ENCODE data around the gene EPHA2.

Gene EPHA2

GRCh38 chr1:16183765-16184556 lies 28.1 kb upstream of the EPHA2 start:
- DNase-seq = no peak

DNA sequence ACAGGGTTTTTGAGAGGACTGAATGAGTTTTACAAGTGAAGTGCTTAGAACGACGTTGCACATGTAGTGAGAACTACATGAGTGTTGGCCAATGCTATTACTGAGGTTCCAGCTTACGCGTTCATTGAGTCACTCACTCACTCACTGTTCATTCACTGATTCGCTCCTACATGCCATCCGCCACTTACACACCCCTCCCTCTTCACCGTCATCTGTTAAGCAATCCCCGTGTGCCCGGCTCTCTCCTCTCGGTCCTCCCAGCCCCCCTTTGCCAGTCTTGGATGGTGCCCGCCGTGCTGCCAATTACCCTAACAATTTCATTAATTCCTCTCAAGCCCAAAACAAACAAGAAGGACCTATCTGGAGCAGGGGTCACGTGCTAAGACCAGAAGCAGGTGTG lies 27.3 kb upstream of the EPHA2 start:
- DNase-seq = no peak

DNA sequence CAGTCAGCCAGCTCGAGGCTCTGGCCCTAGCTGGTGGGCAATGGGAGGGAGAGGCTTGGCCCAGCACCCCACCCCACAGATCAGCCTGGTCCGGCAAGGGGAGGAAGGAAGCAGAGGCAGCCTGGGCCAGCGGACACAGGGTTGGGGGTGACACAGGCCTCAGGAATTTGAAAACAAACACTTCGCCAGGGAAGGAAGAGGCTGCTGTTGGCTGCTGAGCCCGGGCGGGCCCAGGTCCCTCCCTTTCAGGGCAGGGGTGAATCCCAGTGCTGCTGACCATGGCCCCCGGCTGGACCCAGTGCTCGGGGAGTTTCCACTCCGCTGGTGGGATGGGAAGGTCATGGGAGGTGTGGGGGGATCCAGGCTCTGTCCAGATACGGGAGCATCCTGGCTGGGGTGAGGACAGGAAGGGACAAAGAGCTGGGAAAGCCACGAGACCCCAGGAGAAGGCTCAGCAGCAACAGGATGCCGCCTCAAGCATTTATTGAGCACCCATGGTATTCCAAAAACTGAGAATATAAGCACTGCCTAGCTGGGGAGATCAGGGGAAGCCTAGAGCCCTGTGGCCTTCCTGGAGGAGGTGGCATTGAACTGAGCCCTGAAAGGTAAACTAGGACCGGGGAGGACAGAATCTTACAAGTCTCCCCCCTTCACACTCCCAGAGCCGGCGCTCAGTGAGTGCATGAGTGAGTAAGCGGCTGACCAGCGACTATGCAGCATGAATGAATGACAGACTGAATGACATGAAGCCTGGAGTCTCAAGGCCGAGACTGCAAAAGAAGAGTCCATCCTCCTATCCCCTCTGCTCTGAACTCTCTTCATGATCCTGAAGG lies 26.2 kb upstream of the EPHA2 start:
- DNase-seq = no peak

DNA sequence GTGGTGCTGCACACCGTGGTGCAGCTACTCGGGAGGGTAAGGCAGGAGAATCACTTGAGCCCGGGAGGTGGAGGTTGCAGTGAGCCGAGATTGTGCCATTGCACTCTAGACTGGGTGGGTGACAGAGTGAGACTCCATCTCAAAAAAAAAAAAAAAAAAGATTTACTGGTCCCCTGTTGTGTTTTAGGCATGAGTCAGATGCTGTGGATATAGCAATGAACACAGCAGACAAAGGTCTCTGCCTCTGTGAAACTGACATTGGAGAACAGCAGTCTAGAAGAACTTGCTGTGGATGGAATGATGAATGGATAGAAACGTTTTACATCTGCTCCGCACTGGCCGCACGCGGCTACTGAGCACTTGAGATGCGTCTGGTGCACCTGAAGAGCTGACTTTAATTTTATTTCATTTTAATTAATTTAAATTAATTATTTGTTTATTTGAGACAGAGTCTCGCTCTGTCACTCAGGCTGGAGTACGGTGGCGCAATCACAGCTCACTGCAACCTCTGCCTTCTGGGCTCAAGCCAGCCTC lies 24.5 kb upstream of the EPHA2 start:
- no peak for DNase-seq

DNA sequence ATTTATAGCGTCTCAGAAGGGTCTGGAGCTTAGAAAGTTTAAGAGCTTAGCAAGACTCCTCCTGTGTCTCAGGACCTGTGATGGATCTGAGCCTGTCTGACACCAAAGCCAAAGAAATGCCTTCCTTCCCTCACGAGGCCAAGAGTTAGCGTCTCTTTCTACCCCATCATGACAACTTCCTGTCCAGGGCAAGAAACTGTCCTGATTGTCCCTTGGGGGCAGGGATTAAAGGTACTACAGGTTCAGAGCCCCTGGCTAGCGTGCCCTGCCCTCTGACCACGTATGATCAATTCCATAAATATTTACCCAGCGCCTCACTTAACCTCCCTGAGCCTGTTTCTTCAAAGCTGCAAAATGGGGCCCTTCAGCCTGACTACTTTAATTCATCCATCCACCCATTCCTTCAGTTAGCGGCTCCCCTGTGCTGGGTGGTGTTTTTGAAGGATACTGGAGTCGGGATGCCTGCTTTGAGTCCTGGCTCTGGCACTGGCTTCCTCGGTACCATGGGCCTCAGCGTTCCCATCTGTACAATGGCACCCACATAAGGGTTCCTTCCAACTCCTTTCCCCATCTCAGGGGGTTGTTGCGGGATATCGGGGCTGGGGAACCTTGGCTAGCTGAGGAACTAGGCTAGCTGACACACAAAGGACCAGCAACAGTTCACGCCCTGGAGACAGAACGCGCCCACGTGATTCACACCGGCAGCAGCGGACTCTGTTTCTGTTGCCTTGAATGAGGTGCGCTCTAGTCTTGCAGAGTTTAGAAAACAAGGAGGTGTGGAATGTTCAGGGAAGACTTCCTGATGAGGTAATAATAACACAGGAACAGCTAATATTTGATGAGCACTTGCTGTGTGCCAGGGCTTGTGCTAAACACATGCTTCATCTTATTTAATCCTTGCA lies 23.0 kb upstream of the EPHA2 start:
- no peak for DNase-seq

DNA sequence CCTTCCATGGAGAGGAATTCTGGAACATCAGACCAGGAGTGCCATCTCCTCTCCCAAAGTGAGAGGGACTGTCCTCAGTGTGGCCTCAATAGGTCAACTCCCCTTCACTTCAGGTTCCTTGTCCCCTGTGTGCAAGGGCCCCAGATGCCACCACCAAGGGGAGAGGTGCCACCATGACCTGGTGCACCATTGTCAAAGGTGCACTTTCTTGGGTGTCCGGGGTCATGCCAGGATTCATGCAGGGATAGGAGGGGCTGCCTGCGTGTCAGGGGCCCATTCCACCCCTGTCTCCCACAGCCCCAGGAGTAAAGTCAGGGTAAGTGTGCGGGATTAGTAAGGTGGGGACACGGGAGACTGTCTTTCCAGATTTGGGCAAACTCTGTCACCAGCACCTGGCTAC lies 21.4 kb upstream of the EPHA2 start:
- no peak for DNase-seq

GRCh38 chr1:16176653-16177052 lies 20.8 kb upstream of the EPHA2 start:
- no peak for DNase-seq

GRCh38 chr1:16175610-16176553 lies 20.0 kb upstream of the EPHA2 start:
- DNase-seq = no peak

DNA sequence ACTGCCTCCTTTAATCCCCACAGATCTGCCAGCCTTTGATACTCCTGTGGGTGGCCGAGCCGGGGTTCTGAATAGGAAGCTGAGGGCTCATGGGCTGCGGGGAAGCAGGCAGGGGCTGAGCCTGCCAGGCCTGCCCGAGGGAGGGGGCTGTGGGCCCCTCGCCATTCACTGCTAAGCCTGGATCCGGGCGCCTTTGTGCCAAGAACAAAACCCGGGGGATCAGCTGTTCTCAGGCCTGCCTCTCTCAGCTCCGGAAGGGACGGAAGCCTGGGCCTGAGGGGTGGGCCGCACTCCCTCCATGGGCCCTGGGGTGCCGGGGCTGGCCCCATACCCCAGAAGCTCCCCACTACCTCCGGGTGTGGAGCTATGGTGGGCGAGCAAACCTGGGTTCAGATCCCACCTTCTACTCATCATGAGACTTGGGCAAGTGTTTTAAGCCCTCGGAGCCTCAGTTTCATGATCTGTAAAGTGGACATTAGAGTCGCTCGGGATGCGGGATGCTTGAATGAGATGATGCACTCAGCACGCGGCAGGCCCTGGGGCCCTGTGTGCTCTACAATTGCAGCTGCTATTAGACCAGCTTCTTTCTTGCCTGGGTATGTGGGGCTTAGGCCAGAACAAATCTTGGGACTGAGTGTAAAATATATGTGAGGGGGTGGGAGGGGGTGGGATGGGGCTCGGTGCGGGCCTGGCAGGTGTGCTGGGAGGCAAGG lies 19.2 kb upstream of the EPHA2 start:
- no peak for DNase-seq

- DNase-seq = no peak
These were observed 18.5 kb upstream of the EPHA2 start for GRCh38 chr1:16174261-16174868.

DNA sequence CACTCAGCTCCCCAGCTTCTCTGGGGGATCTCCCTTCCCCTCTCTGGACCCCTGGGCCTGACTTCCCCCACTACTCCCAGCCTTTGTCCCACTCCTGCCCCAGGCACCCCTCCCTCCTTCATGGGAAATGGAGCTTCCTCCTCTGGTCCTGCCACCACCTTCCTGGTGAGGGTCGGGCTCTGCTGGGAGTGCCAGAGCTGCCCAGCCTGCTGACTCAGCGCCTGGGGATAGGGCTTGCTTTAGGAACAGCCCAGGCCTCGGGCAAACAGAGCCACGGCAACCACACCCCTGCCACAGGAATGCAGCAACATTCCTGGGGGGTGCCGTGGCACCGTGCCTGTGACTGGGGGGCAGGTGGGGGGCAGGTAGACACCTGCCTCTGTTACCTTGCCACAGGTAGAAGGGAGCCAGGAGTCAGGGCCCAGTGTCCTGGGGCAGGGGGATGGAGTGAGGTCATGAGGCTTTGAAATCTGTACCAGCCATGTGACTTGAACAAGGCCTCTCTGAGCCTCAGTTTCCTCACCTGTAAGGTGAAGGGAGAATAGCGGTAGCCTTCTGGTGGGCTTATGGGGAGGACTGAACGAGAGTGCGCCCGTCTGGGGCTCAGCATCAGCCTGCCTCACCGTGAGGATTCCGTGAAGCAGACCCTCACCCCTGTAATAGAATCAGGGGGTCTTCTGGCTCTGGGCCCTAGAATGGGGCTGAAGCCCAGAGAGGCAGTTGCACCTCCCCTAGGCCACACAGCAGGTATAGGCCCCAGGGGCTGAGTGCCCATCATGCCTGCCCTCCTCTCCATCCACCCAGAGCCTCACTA lies 17.8 kb upstream of the EPHA2 start:
- DNase-seq = no peak

- no peak for DNase-seq
These were observed 17.1 kb upstream of the EPHA2 start for GRCh38 chr1:16172964-16173446.

DNA sequence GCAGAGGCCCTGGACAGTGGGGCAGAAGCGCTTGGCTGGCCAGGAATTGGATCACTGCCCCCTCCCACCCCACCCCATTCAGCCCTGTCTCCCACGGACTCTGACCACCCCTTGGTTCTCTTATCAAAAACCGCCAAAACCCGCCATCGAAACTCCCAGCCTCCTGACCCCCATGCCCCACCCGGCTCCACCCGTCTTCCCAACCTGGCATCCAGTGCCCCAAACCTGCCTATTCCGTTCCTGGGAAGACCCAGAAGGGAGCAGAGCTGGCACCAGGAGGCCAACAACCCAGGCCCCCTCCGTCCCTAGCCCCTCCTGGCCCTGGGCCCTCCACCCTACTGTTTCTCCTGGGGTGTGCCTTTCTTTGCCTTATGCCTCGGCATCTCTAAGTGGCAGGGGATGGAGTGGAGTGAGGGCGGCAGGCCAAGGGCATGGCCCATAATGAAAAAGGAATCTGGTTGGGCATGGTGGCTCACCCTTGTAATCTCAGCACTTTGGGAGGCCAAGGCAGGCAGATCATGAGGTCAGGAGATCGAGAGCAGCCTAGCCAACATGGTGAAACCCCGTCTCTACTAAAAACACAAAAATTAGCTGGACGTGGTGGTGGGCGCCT lies 16.5 kb upstream of the EPHA2 start:
- DNase-seq = no peak

DNA sequence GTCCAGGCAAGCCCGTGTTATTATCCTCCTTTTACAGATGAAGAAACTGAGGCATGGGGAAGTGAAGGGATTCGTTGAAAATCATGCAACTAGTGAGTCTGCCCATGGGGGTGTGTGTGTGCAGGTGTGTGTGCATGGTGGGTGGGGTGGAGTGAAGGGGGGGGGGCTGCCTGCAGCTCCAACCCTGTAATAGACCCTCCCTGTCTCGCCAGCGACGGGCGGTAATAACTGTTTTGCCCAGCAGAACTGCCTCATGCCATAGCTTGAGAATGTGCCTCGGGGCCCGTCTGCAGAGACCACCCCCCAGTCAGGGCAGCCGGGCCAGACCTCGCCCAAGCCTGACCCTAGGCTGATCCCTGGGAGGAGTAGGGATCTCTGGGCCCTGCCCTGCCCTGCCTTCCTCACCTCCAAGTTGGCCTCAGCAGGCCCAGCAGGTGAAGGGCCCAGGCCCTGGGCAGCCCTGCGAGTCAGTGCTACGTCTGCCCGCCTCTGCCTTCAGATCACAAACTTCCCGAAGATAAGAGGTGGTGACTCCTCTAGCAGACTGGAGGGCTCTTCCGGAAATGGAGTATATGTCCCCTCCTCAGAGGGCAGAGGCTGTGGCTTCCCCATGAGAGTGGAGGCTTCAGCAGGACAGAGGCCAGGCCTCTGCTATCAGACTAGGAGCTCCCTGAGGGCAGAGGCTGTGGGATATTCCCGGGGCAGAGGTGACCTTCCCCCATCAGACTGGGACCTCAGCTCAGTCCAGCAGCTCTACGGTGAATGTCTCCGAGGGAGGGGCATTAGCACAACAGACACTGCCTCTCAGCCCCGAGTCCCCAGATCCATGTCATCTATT lies 15.7 kb upstream of the EPHA2 start:
- DNase-seq = no peak

GRCh38 chr1:16170283-16170673 lies 14.4 kb upstream of the EPHA2 start:
- no peak for DNase-seq

DNA sequence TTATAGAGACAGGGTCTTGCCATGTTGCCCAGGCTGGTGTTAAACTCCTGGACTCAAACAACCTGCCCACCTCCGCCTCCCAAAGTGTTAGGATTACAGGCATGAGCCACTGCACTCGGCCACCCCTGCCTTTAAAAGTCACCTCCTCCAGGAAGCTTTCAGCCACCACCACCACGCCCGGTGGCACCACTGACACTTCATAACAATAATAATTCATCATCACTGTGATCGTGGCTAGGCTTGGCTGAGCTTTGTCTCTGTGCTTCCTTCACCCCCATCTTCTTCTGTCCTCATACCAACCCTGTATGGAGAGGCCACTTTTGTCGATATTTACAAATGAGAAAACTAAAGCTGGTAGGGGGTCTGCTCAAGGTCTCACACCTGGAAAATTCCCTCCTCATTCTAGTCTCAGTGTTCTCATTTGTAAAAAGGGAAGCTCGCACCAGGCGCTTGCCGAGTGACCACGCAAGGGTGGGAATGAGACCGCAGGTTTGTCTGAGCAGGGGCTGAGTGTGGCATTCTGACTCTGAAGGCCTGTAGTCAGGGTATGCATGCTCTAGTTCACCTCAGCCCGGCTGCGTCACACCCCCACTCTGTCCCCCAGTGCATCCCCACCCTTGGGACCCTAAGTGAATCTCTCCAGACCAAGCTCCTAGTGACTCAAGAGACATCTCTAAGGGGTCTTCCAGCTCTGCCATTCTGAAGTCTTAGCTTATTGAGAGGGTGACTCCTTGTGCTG lies 12.9 kb upstream of the EPHA2 start:
- no peak for DNase-seq

GRCh38 chr1:16168144-16168495 lies 12.3 kb upstream of the EPHA2 start:
- DNase-seq = peak; percentile 53
